Mucosa of rectum (tissue), 2 donors: ENCODE data around the gene ACOX1.

Source experiments
- H3K27ac ChIP-seq, 2 donors: one replicate each; pipeline ENCODE4 v1.7.0; 2013; ENCODE audit warnings: inconsistent platforms in 2 of 2, low read depth in 2 of 2, low read length in 2 of 2
- H3K27me3 ChIP-seq, 2 donors: one replicate each; pipeline ENCODE4 v1.7.0; 2013; ENCODE audit warnings: low read length in 2 of 2; ENCODE audit not compliant: control insufficient read depth in 2 of 2, insufficient read depth in 2 of 2
- H3K36me3 ChIP-seq, 2 donors: one replicate each; pipeline ENCODE4 v1.7.0; 2013; ENCODE audit warnings: low read length in 2 of 2; ENCODE audit not compliant: control insufficient read depth in 2 of 2, insufficient read depth in 2 of 2
- H3K4me1 ChIP-seq, 2 donors: one replicate each; pipeline ENCODE4 v1.7.0; 2013; ENCODE audit warnings: low read length in 2 of 2, mild to moderate bottlenecking in 1 of 2; ENCODE audit not compliant: control insufficient read depth in 2 of 2, insufficient read depth in 2 of 2
- H3K4me3 ChIP-seq, 2 donors: one replicate each; pipeline ENCODE4 v1.7.0; 2013; ENCODE audit warnings: low read length in 2 of 2
- H3K9ac ChIP-seq, 2 donors: one replicate each; pipeline ENCODE4 v1.7.0; 2013; ENCODE audit warnings: low read length in 2 of 2, low read depth in 1 of 2, mild to moderate bottlenecking in 1 of 2
- H3K9me3 ChIP-seq, 2 donors: one replicate each; pipeline ENCODE4 v1.7.0; 2013; ENCODE audit warnings: low read length in 2 of 2; ENCODE audit not compliant: control insufficient read depth in 2 of 2
- donor health status: healthy.
- donor health status: Normal muscosa, but diverticular disease.

The ACOX1 gene

DNA sequence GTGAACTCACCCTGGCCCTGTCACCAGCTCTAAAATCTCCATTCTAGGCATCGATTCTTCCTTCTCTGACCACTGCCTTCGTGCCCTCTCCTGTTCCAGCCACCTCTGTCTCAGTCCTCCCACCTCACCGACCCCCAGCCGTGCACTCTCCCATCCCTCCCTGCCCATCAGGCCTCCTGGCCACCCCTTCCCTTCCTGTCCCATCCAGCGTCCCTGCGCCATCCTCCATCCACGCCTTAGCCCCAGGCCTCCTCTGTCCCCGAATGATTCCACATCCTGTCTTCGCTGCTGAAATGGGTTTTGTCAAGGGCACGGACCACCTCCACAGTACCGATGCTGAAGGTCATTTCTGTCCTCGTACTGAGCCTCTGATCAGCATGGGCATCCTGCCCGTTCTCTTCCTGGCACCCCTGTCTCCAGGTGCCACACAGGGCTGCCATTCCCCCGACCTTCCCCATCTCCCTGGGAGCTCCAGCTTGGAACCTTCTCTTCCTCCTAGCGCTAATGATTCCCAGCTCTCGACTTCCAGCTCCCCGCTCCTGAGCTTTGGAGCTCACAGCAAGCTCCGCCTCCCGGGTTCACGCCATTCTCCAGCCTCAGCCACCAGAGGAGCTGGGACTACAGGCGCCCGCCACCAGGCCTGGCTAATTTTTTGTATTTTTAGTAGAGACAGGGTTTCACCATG is 84.8 kb downstream of the ACOX1 start:
- Histone ChIP-seq H3K4me3 (no peak overlapping the region), H3K4me1 (peaks cover 17 to 18% of the 10 kb centered on the region in 2 donors), H3K9me3 (no peaks in the 10 kb centered on the region), H3K36me3 (peaks cover 18 to 31% of the 10 kb centered on the region in 2 donors), H3K27ac (no peak overlapping the region), H3K9ac (no peak overlapping the region), H3K27me3 (no peaks in the 10 kb centered on the region)

DNA sequence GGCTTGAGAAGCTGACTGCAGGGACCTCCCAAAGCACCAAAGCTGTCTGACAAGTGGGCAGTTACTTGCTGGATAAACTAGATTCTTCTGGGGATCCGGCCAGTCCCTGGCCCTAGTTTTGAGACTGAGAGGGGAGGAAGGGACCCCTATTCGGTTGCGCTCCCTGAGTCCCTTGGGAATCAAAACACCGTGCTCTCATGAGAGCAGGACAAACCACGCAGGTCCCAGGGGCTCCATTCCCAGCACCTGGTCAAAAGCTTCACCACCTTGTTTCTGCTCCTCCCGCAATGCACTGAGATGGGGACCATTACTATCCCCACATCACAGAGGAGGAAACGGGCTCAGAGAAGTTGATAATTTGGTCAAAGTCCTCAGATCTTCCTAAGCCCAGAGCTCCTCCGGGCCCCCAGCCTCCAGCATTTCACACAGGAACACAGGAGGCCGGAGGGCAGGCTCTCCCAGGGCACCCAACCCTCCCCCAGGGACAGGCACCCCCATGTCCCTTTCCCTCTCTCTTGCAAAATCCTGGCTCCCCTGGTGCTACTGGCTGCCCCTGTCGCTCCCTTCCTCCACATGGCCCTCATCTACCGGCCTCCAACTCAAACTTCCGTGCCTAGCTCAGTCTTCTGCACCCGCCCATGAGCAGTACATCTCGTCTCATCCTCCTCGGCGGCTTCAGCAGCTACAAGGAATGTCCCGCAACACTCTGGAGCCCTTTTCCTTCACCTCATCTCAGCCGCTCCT is 85.5 kb downstream of the ACOX1 start:
- no peak overlapping the region for H3K9ac ChIP-seq
- H3K36me3 ChIP-seq = peaks cover 11 to 26% of the 10 kb centered on the region in 2 donors
- H3K4me3 ChIP-seq = no peak overlapping the region
- H3K27me3 ChIP-seq = no peaks in the 10 kb centered on the region
- H3K9me3 ChIP-seq = no peaks in the 10 kb centered on the region
- H3K4me1 ChIP-seq = peaks cover 17 to 18% of the 10 kb centered on the region in 2 donors
- H3K27ac ChIP-seq = no peak overlapping the region

DNA sequence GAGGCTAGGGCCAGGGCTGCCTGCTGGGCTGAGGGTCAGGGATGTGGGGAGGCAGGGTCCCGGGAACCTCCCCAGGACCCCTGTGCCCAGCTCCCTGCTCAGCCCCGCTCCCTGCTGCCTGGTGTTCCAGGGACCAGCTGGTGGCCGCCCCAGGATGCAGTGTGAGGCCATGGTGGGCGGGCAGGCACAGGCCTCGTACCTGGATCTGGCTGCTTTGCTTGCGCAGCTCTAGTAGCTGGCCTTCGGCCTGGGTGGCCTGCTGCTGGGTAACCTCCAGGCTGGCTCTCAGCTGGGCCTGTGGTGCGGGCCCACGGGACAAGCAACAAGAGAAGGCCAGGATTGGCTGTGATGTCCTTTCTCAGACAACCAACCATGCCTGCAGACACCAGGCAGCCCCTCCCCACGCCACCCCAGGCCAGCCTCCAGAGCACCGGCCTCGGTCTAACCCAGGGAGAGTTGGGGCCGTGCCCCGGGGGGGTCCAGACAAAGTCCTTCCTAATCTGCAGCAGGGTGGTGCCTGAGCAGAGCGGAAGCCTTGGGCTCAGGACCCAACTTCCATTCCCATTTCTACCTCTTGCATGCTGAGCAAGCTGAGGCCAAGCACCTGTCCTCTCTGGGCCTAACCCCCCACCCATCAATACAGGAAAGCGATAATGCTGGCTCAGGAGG is 86.3 kb downstream of the ACOX1 start:
- no peaks in the 10 kb centered on the region for H3K27me3 ChIP-seq
- H3K36me3 ChIP-seq = peaks cover 11 to 24% of the 10 kb centered on the region in 2 donors
- no peaks in the 10 kb centered on the region for H3K9me3 ChIP-seq
- H3K4me3 ChIP-seq = no peak overlapping the region
- H3K27ac ChIP-seq = no peak overlapping the region
- H3K9ac ChIP-seq = no peak overlapping the region
- peaks cover 17 to 18% of the 10 kb centered on the region in 2 donors for H3K4me1 ChIP-seq

DNA sequence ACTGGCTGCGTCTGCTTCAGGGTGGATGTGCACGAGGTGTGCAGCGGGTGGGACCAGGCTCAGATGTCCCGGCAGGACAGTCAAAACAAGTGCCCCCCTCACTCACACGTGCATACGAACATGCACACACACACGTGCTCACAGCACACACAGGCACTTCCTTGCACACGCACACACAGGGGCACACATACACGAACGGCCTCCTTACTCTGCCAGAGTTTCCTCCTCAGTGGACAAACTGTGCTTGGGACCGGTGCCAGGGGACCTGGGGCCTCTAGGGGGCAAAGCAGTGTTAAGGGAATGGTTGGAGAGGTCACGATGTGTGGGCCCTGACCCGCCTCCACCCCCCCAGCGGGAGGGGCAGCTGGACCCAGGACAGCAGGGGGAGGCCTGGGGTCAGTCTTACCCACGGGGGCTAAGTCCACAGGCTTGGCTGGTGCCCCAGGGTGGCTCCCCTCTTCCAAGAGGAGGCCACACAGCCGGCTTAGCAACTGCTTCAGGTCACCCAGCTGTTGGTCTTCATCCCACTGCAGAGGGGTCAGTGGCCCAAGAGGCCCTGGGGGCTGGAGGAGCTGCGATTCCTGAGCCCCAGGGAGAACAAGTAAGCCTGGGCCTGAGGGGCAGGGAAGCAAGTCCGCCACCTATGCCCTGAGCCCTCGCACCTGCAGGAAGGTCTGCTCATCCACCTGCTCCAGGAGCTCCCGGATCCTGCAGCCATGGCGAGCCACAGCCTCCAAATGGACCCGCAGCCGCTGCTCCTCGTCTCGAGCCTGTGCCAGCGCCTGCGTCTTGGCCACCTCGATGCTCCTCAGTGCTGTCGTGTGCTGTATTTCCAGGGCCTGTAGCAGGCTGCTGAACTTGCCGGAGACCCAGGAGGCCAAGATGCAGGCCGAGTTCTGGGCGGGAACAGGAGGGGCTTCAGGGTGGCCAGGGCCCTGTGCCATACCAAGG is 87.1 kb downstream of the ACOX1 start:
- Histone ChIP-seq H3K36me3 (peaks cover 11 to 24% of the 10 kb centered on the region in 2 donors), H3K4me3 (no peak overlapping the region), H3K9ac (no peak overlapping the region), H3K27ac (no peak overlapping the region), H3K9me3 (no peaks in the 10 kb centered on the region), H3K4me1 (peaks cover 13 to 14% of the 10 kb centered on the region in 2 donors), H3K27me3 (no peaks in the 10 kb centered on the region)
